Activated CD4-positive, alpha-beta T cell treated with anti-CD3 and anti-CD28 coated beads, Interleukin-2, amount 10 ng/mL, durations not matched to agents 7 days and 5 days (primary cell): ENCODE measurements around the gene PTPRJ. TPM values are rescaled to one million over a fixed set of nuclear protein-coding genes. Genes with fewer than 3 reads are reported as not detected.
"Not testable (repeated sequence)": the region's sequence is repeated elsewhere in the genome, so short reads cannot be mapped to it uniquely, and the experiment has no call there.

ENCODE experiments used
- CTCF ChIA-PET: fragments of 350-600 bp; sonication (Branson Sonifier 250); formaldehyde crosslinking; loops from one replicate; lab custom pipeline; 2021; ENCODE audit warnings: antibody characterized with exemption; lab: Charles Lee
- POLR2A ChIA-PET: fragments of 350-600 bp; sonication (Branson Sonifier 250); formaldehyde crosslinking; loops from one replicate; lab custom pipeline; 2021; ENCODE audit warnings: antibody characterized with exemption; lab: Charles Lee
- DNase-seq: peaks from one replicate; pipeline ENCODE4 v3.0.0-alpha.2; 2020
- H3K27ac Mint-ChIP-seq: one replicate; pipeline ENCODE4 v1.8.0; 2021; ENCODE audit warnings: mild to moderate bottlenecking, moderate library complexity, mixed read lengths
- H3K27me3 Mint-ChIP-seq: one replicate; pipeline ENCODE4 v1.8.0; 2021; ENCODE audit warnings: mixed read lengths
- H3K36me3 Mint-ChIP-seq: one replicate; pipeline ENCODE4 v1.8.0; 2021; ENCODE audit warnings: low read depth, mixed read lengths
- H3K4me1 Mint-ChIP-seq: one replicate; pipeline ENCODE4 v1.8.0; 2021; ENCODE audit warnings: mixed read lengths
- H3K4me3 Mint-ChIP-seq: one replicate; pipeline ENCODE4 v1.8.0; 2021; ENCODE audit warnings: mild to moderate bottlenecking, moderate library complexity, mixed read lengths
- H3K9me3 Mint-ChIP-seq: one replicate; pipeline ENCODE4 v1.8.0; 2021; ENCODE audit warnings: mixed read lengths
- total RNA-seq, 2 experiments: library from RNA; stranded (reverse); gene quantifications; one replicate each; pipeline ENCODE4 v1.2.3, GENCODE V29; 2021

The PTPRJ gene
- total RNA-seq, 2 experiments from 2014 or later: 75.2 to 81.3 TPM

DNA sequence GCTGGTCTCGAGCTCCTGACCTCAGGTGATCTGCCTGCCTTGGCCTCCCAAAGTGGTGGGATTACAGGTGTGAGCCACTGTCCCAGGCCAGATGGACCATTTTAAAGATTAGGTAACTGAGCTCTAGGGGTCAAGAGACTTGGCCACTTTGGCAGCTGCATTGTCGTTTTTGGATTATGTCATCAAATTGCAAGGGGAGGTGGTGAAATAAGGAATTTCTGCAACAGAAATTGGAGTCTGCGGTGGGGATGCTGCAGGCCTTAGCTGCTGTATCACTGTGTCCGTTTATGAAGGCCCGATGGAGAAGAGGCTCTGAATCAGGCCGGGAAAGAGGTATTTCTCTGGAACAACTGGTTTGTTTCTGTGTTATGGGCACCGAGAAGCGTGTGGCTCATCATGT, 34.6 kb downstream of the PTPRJ start:
- DNase-seq: no peak
- Mint-ChIP-seq H3K4me1 (peaks cover 89% of the 10 kb centered on the region), H3K36me3 (peaks cover 48% of the 10 kb centered on the region), H3K27me3 (no peaks in the 10 kb centered on the region), H3K9me3 (no peaks in the 10 kb centered on the region), H3K27ac (peak overlapping the region; percentile 78), H3K4me3 (no peak overlapping the region)
- ChIA-PET CTCF (interaction anchor here (0.9 to 3.8 kb wide), 4 partner anchors 10 to 41 kb away, joined by 3 to 15 read pairs (median 3); no protein-coding TSS in a partner anchor), POLR2A (no interaction called here)

GRCh38 chr11:48017105-48017830, 36.9 kb downstream of the PTPRJ start:
- CTCF ChIA-PET: interaction anchor here (0.5 to 4.0 kb wide), 7 partner anchors 11 to 39 kb away, joined by 3 to 11 read pairs (median 7); no protein-coding TSS in a partner anchor
- H3K4me1 Mint-ChIP-seq: peaks cover 91% of the 10 kb centered on the region
- no peaks in the 10 kb centered on the region for H3K9me3 Mint-ChIP-seq
- peaks cover 58% of the 10 kb centered on the region for H3K36me3 Mint-ChIP-seq
- no peaks in the 10 kb centered on the region for H3K27me3 Mint-ChIP-seq
- POLR2A ChIA-PET: interaction anchor here (0.6 kb wide), 1 partner anchor 21 kb away, joined by 3 read pairs; no protein-coding TSS in a partner anchor
- H3K4me3 Mint-ChIP-seq: no peak overlapping the region
- DNase-seq: peak; percentile 63
- peak overlapping the region; percentile 80 for H3K27ac Mint-ChIP-seq

GRCh38 chr11:48017831-48018527, 37.6 kb downstream of the PTPRJ start:
- Mint-ChIP-seq H3K27ac (peak overlapping the region; percentile 80), H3K4me3 (peak overlapping the region; percentile 2), H3K27me3 (no peaks in the 10 kb centered on the region), H3K9me3 (no peaks in the 10 kb centered on the region), H3K4me1 (peaks cover 91% of the 10 kb centered on the region), H3K36me3 (peaks cover 62% of the 10 kb centered on the region)
- ChIA-PET POLR2A (interaction anchor here (0.6 kb wide), 1 partner anchor 22 kb away, joined by 3 read pairs; no protein-coding TSS in a partner anchor), CTCF (interaction anchor here (0.5 to 4.0 kb wide), 8 partner anchors 12 to 130 kb away, joined by 3 to 11 read pairs (median 6); no protein-coding TSS in a partner anchor)
- no peak for DNase-seq

DNA sequence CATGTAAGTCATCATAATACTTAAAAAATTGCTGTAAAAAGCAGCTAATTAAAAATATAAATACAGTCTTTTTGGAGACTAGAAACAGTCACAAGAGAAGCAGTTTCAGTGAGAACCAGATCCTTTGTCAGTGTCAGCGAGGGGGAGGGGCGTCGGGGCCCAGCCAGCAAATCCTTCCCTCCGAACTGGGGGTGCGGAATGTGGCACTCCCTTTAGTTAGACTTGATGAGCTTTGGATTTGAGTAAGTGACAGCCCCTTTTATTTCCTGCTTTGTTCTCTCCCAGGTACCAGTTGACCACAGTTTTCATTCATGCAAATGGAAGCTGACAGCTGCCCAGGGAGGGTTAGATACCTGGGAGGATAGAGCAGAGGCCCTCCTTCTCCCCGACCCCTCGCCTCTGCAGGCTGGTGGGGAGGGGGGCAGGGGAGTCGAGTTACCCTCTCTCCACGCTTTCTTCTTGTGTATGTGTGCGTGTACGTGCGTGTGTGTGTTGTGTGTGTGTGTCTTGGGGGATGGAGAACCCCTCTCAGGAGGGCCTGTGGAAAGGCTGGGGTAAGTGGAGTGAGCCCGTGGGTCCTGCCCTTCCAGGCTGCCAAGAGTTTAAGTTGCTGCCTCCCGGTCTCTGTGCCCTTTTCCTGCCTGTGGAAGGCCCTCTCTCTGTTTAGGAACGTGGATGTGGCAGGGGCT, 38.3 kb downstream of the PTPRJ start:
- no peak for DNase-seq
- Mint-ChIP-seq H3K4me3 (peak overlapping the region; percentile 9), H3K27ac (peak overlapping the region; percentile 72), H3K4me1 (peaks cover 86% of the 10 kb centered on the region), H3K9me3 (no peaks in the 10 kb centered on the region), H3K36me3 (peaks cover 58% of the 10 kb centered on the region), H3K27me3 (no peaks in the 10 kb centered on the region)
- POLR2A ChIA-PET: no interaction called here
- CTCF ChIA-PET: interaction anchor here (0.5 to 4.0 kb wide), 7 partner anchors 13 to 131 kb away, joined by 3 to 11 read pairs (median 6); no protein-coding TSS in a partner anchor

- H3K4me3 Mint-ChIP-seq: no peak overlapping the region
- peak overlapping the region; percentile 72 for H3K27ac Mint-ChIP-seq
Observed at GRCh38 chr11:48019217-48019584, 38.8 kb downstream of the PTPRJ start.

GRCh38 chr11:48019595-48019994, 39.2 kb downstream of the PTPRJ start:
- POLR2A ChIA-PET: no interaction called here
- no peak for DNase-seq
- no peaks in the 10 kb centered on the region for H3K27me3 Mint-ChIP-seq
- no peaks in the 10 kb centered on the region for H3K9me3 Mint-ChIP-seq
- peak overlapping the region; percentile 75 for H3K27ac Mint-ChIP-seq
- CTCF ChIA-PET: interaction anchor here (0.6 to 4.0 kb wide), 7 partner anchors 10 to 85 kb away, joined by 3 to 11 read pairs (median 4); no protein-coding TSS in a partner anchor
- H3K4me1 Mint-ChIP-seq: peaks cover 83% of the 10 kb centered on the region
- no peak overlapping the region for H3K4me3 Mint-ChIP-seq
- H3K36me3 Mint-ChIP-seq: peaks cover 55% of the 10 kb centered on the region

More at GRCh38 chr11:48019217-48019584, 38.8 kb downstream of the PTPRJ start:
- Mint-ChIP-seq H3K27me3 (no peaks in the 10 kb centered on the region), H3K9me3 (no peaks in the 10 kb centered on the region), H3K36me3 (peaks cover 55% of the 10 kb centered on the region), H3K4me1 (peaks cover 82% of the 10 kb centered on the region)
- CTCF ChIA-PET: interaction anchor here (1.4 to 4.0 kb wide), 5 partner anchors 13 to 36 kb away, joined by 5 to 11 read pairs (median 6); no protein-coding TSS in a partner anchor
- no peak for DNase-seq
- POLR2A ChIA-PET: no interaction called here

DNA sequence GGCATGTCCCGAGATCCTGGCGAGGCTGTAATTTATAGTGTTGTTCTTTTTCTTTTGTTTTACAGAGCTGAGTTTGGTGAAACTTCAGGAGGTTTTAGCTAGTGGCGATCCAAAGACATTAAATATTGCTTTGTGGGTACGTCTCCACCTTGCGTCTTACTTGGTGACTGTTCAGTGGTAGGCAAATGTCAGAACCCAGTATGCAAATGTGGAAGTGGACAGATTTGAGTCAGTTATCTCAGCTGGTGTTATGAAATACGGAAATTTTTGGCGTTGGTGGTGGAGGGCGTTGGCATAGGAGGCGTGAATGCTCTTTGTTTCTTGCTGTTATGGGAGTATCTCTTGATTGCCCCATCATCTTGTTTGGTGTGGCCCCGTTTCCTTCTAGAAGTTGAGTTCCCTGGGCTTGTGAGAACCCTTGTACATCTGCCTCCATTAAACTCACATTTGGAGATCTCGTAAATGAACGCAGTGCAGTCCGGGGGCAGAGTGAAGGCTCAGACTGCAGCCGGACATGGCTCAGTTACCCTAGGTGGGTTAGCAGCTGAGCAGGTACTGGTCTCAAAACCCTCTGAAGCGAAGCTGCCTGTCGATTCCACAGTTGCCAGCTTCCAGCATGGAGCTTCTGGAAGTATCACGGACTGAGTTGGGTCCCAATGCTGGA, 39.9 kb downstream of the PTPRJ start:
- no peak for DNase-seq
- Mint-ChIP-seq H3K4me1 (peaks cover 79% of the 10 kb centered on the region), H3K9me3 (no peaks in the 10 kb centered on the region), H3K36me3 (peaks cover 54% of the 10 kb centered on the region), H3K27ac (peak overlapping the region; percentile 75), H3K4me3 (no peak overlapping the region), H3K27me3 (no peaks in the 10 kb centered on the region)
- CTCF ChIA-PET: interaction anchor here (0.6 to 4.0 kb wide), 10 partner anchors 9 to 158 kb away, joined by 3 to 11 read pairs (median 4); no protein-coding TSS in a partner anchor
- POLR2A ChIA-PET: no interaction called here

GRCh38 chr11:48021201-48021820, 41.0 kb downstream of the PTPRJ start:
- H3K9me3 Mint-ChIP-seq, H3K27ac Mint-ChIP-seq, H3K4me3 Mint-ChIP-seq, CTCF ChIA-PET, H3K27me3 Mint-ChIP-seq, DNase-seq, POLR2A ChIA-PET: not testable (repeated sequence)
- peaks cover 56% of the 10 kb centered on the region for H3K36me3 Mint-ChIP-seq
- peaks cover 74% of the 10 kb centered on the region for H3K4me1 Mint-ChIP-seq

DNA sequence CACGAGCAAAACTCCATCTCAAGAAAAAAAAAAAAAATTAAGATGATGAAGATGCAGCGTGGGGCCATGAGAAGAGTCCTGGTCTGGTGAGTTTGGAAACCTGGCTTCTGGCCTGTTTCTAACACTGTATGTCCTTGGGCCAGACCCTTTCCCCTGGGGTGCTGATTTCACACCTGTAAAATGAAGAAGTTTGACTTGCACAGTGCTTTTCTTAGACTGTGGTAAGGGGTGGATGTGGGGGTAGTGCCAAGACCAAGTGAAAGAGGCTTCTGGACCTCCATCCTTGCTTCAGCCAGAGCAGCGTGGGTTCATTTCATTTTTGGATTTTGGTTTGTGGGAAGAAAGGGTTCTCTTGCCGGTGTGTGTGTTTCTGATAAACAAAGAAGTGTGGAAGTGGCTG, 42.1 kb downstream of the PTPRJ start:
- Mint-ChIP-seq H3K4me3 (no peak overlapping the region), H3K36me3 (peaks cover 54% of the 10 kb centered on the region), H3K4me1 (peaks cover 65% of the 10 kb centered on the region), H3K9me3 (no peaks in the 10 kb centered on the region), H3K27ac (no peak overlapping the region), H3K27me3 (no peaks in the 10 kb centered on the region)
- ChIA-PET CTCF (no interaction called here), POLR2A (no interaction called here)
- DNase-seq: no peak

DNA sequence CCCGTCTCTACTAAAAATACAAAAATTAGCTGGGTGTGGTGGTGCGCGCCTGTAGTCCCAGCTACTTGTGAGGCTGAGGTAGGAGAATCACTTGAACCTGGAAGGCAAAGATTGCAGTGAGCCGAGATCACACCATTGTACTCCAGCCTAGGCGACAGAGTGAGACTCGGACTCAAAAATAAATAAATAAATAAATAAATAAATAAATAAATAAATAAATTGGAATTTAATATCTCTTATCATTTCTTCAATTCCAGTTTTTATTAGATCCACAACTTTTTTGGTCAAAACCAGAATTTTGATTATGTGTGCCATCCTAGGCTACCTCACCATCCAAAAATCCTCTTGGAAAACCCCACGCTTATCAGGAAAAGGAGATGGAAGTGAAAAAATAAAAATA, 43.2 kb downstream of the PTPRJ start:
- ChIA-PET POLR2A (interaction anchor here (0.6 kb wide), 1 partner anchor 124 kb away, joined by 9 read pairs; no protein-coding TSS in a partner anchor), CTCF (interaction anchor here (1.8 kb wide), 1 partner anchor 28 kb away, joined by 4 read pairs; no protein-coding TSS in a partner anchor)

GRCh38 chr11:48024635-48025071, 44.3 kb downstream of the PTPRJ start:
- CTCF ChIA-PET: interaction anchor here (0.5 to 1.8 kb wide), 9 partner anchors 10 to 151 kb away, joined by 3 to 5 read pairs (median 3); no protein-coding TSS in a partner anchor
- Mint-ChIP-seq H3K9me3 (no peaks in the 10 kb centered on the region), H3K27me3 (no peaks in the 10 kb centered on the region), H3K4me1 (peaks cover 62% of the 10 kb centered on the region), H3K36me3 (peaks cover 57% of the 10 kb centered on the region), H3K4me3 (no peak overlapping the region), H3K27ac (peak overlapping the region; percentile 68)
- POLR2A ChIA-PET: no interaction called here
- no peak for DNase-seq

More for the DNA sequence above, 43.2 kb downstream of the PTPRJ start:
- not testable (repeated sequence) for H3K27ac Mint-ChIP-seq, H3K27me3 Mint-ChIP-seq, DNase-seq, H3K9me3 Mint-ChIP-seq, H3K4me3 Mint-ChIP-seq
- peaks cover 57% of the 10 kb centered on the region for H3K36me3 Mint-ChIP-seq
- peaks cover 62% of the 10 kb centered on the region for H3K4me1 Mint-ChIP-seq
